ENCODE results near the gene SLC9A7.

SLC9A7 gene

GRCh38 chrX:46602468-46603102, 156.3 kb downstream of the SLC9A7 start:
- H3K27ac ChIP-seq (ENCODE audit: insufficient read depth in 1 of 2, low read depth in 1 of 2, low read length in 2 of 2, poor library complexity in 1 of 2, severe bottlenecking in 2 of 2), result no peak overlapping the region
- H3K36me3 ChIP-seq (ENCODE audit: control insufficient read depth in 4 of 4, insufficient read depth in 4 of 4, low read length in 3 of 4), result peaks cover 3 to 33% (median 10%) of the 10 kb centered on the region in 4 experiments
- no peak overlapping the region for H3K4me3 ChIP-seq (ENCODE audit: control insufficient read depth in 1 of 7, extremely low read depth in 1 of 7, insufficient read depth in 4 of 7, low read depth in 2 of 7, low read length in 6 of 7)
- DNase-seq, result no peak
- peaks cover 0 to 6% (median 0%) of the 10 kb centered on the region in 5 experiments for H3K27me3 ChIP-seq (replicated peaks in 2 of 5; ENCODE audit: control insufficient read depth in 4 of 5, insufficient read depth in 5 of 5, low read length in 4 of 5)
- H3K4me1 ChIP-seq (ENCODE audit: control extremely low read depth in 1 of 4, control insufficient read depth in 4 of 4, insufficient read depth in 4 of 4, low read length in 3 of 4), result peaks cover 0 to 3% (median 0%) of the 10 kb centered on the region in 4 experiments
- ChIA-PET POLR2A (no interaction called here), CTCF (interaction anchor here (1.7 kb wide), 1 partner anchor 10 kb away, joined by 4 read pairs; no protein-coding TSS in a partner anchor)
- WGBS (ENCODE audit: insufficient coverage), result 90% methylated on average over 6 of the region's 6 CpGs
- no peaks in the 10 kb centered on the region for H3K9me3 ChIP-seq (ENCODE audit: control extremely low read depth in 1 of 5, control insufficient read depth in 4 of 5, insufficient read depth in 2 of 5, low read depth in 1 of 5, low read length in 4 of 5)

GRCh38 chrX:46601283-46601682, 157.6 kb downstream of the SLC9A7 start:
- Histone ChIP-seq H3K4me3 (ENCODE audit: control insufficient read depth in 1 of 7, extremely low read depth in 1 of 7, insufficient read depth in 4 of 7, low read depth in 2 of 7, low read length in 6 of 7) (no peak overlapping the region), H3K36me3 (ENCODE audit: control insufficient read depth in 4 of 4, insufficient read depth in 4 of 4, low read length in 3 of 4) (peaks cover 3 to 23% (median 10%) of the 10 kb centered on the region in 4 experiments), H3K4me1 (ENCODE audit: control extremely low read depth in 1 of 4, control insufficient read depth in 4 of 4, insufficient read depth in 4 of 4, low read length in 3 of 4) (peaks cover 0 to 4% (median 0%) of the 10 kb centered on the region in 4 experiments), H3K27ac (ENCODE audit: insufficient read depth in 1 of 2, low read depth in 1 of 2, low read length in 2 of 2, poor library complexity in 1 of 2, severe bottlenecking in 2 of 2) (no peak overlapping the region), H3K9me3 (ENCODE audit: control extremely low read depth in 1 of 5, control insufficient read depth in 4 of 5, insufficient read depth in 2 of 5, low read depth in 1 of 5, low read length in 4 of 5) (no peaks in the 10 kb centered on the region), H3K27me3 (replicated peaks in 2 of 5; ENCODE audit: control insufficient read depth in 4 of 5, insufficient read depth in 5 of 5, low read length in 4 of 5) (peaks cover 0 to 8% (median 0%) of the 10 kb centered on the region in 5 experiments)
- ChIA-PET POLR2A (no interaction called here), CTCF (interaction anchor here (1.7 kb wide), 1 partner anchor 8 kb away, joined by 4 read pairs; no protein-coding TSS in a partner anchor)
- DNase-seq, result no peak
- WGBS (ENCODE audit: insufficient coverage), result 86% methylated on average over 5 of the region's 6 CpGs

- no peaks in the 10 kb centered on the region for H3K9me3 ChIP-seq (ENCODE audit: control extremely low read depth in 1 of 5, control insufficient read depth in 4 of 5, insufficient read depth in 2 of 5, low read depth in 1 of 5, low read length in 4 of 5)
- H3K36me3 ChIP-seq (ENCODE audit: control insufficient read depth in 4 of 4, insufficient read depth in 4 of 4, low read length in 3 of 4), result peaks cover 3 to 23% (median 10%) of the 10 kb centered on the region in 4 experiments
- DNase-seq, result no peak
- H3K27me3 ChIP-seq (replicated peaks in 2 of 5; ENCODE audit: control insufficient read depth in 4 of 5, insufficient read depth in 5 of 5, low read length in 4 of 5), result peaks cover 0 to 6% (median 0%) of the 10 kb centered on the region in 5 experiments
- H3K4me1 ChIP-seq (ENCODE audit: control extremely low read depth in 1 of 4, control insufficient read depth in 4 of 4, insufficient read depth in 4 of 4, low read length in 3 of 4), result peaks cover 0 to 4% (median 0%) of the 10 kb centered on the region in 4 experiments
- no CpG with 5 or more reads among the region's 1 CpG for WGBS (ENCODE audit: insufficient coverage)
- ChIA-PET CTCF (interaction anchor here (0.6 to 1.6 kb wide), 3 partner anchors 11 to 40 kb away, joined by 3 to 9 read pairs (median 4); no protein-coding TSS in a partner anchor), POLR2A (no interaction called here)
- H3K4me3 ChIP-seq (ENCODE audit: control insufficient read depth in 1 of 7, extremely low read depth in 1 of 7, insufficient read depth in 4 of 7, low read depth in 2 of 7, low read length in 6 of 7), result no peak overlapping the region
- no peak overlapping the region for H3K27ac ChIP-seq (ENCODE audit: insufficient read depth in 1 of 2, low read depth in 1 of 2, low read length in 2 of 2, poor library complexity in 1 of 2, severe bottlenecking in 2 of 2)
Measured at GRCh38 chrX:46599051-46599560, 159.8 kb downstream of the SLC9A7 start.

- H3K4me1 ChIP-seq (ENCODE audit: control extremely low read depth in 1 of 4, control insufficient read depth in 4 of 4, insufficient read depth in 4 of 4, low read length in 3 of 4), result peaks cover 0 to 4% (median 0%) of the 10 kb centered on the region in 4 experiments
- H3K4me3 ChIP-seq (ENCODE audit: control insufficient read depth in 1 of 7, extremely low read depth in 1 of 7, insufficient read depth in 4 of 7, low read depth in 2 of 7, low read length in 6 of 7), result no peak overlapping the region
- 64% methylated on average over 5 of the region's 6 CpGs for WGBS (ENCODE audit: insufficient coverage)
- DNase-seq, result no peak
- H3K9me3 ChIP-seq (ENCODE audit: control extremely low read depth in 1 of 5, control insufficient read depth in 4 of 5, insufficient read depth in 2 of 5, low read depth in 1 of 5, low read length in 4 of 5), result no peaks in the 10 kb centered on the region
- H3K27ac ChIP-seq (ENCODE audit: insufficient read depth in 1 of 2, low read depth in 1 of 2, low read length in 2 of 2, poor library complexity in 1 of 2, severe bottlenecking in 2 of 2), result no peak overlapping the region
- H3K27me3 ChIP-seq (replicated peaks in 2 of 5; ENCODE audit: control insufficient read depth in 4 of 5, insufficient read depth in 5 of 5, low read length in 4 of 5), result peaks cover 0 to 6% (median 0%) of the 10 kb centered on the region in 5 experiments
- peaks cover 0 to 21% (median 8%) of the 10 kb centered on the region in 4 experiments for H3K36me3 ChIP-seq (ENCODE audit: control insufficient read depth in 4 of 4, insufficient read depth in 4 of 4, low read length in 3 of 4)
- ChIA-PET POLR2A (interaction anchor here (0.9 kb wide), 1 partner anchor 11 kb away, joined by 6 read pairs; no protein-coding TSS in a partner anchor), CTCF (interaction anchor here (0.6 to 1.6 kb wide), 3 partner anchors 8 to 21 kb away, joined by 3 to 9 read pairs (median 3); no protein-coding TSS in a partner anchor)
Measured at GRCh38 chrX:46597771-46598170, 161.1 kb downstream of the SLC9A7 start.

- DNase-seq, result no peak
- Histone ChIP-seq H3K36me3 (ENCODE audit: control insufficient read depth in 4 of 4, insufficient read depth in 4 of 4, low read length in 3 of 4) (peaks cover 0 to 16% (median 8%) of the 10 kb centered on the region in 4 experiments), H3K27me3 (replicated peaks in 2 of 5; ENCODE audit: control insufficient read depth in 4 of 5, insufficient read depth in 5 of 5, low read length in 4 of 5) (peaks cover 0 to 6% (median 0%) of the 10 kb centered on the region in 5 experiments), H3K4me1 (ENCODE audit: control extremely low read depth in 1 of 4, control insufficient read depth in 4 of 4, insufficient read depth in 4 of 4, low read length in 3 of 4) (peaks cover 0 to 4% (median 0%) of the 10 kb centered on the region in 4 experiments), H3K4me3 (ENCODE audit: control insufficient read depth in 1 of 7, extremely low read depth in 1 of 7, insufficient read depth in 4 of 7, low read depth in 2 of 7, low read length in 6 of 7) (no peak overlapping the region), H3K9me3 (ENCODE audit: control extremely low read depth in 1 of 5, control insufficient read depth in 4 of 5, insufficient read depth in 2 of 5, low read depth in 1 of 5, low read length in 4 of 5) (no peaks in the 10 kb centered on the region), H3K27ac (ENCODE audit: insufficient read depth in 1 of 2, low read depth in 1 of 2, low read length in 2 of 2, poor library complexity in 1 of 2, severe bottlenecking in 2 of 2) (no peak overlapping the region)
- 90% methylated on average over 2 of the region's 8 CpGs for WGBS (ENCODE audit: insufficient coverage)
- POLR2A ChIA-PET, result interaction anchor here (0.9 kb wide), 1 partner anchor 11 kb away, joined by 6 read pairs; no protein-coding TSS in a partner anchor
- CTCF ChIA-PET, result interaction anchor here (1.6 kb wide), 1 partner anchor 21 kb away, joined by 3 read pairs; no protein-coding TSS in a partner anchor
Measured at GRCh38 chrX:46597208-46597607, 161.7 kb downstream of the SLC9A7 start.

- WGBS (ENCODE audit: insufficient coverage), result 67% methylated on average over 1 of the region's 1 CpG
- Histone ChIP-seq H3K9me3 (ENCODE audit: control extremely low read depth in 1 of 5, control insufficient read depth in 4 of 5, insufficient read depth in 2 of 5, low read depth in 1 of 5, low read length in 4 of 5) (no peaks in the 10 kb centered on the region), H3K36me3 (ENCODE audit: control insufficient read depth in 4 of 4, insufficient read depth in 4 of 4, low read length in 3 of 4) (peaks cover 0 to 3% (median 1%) of the 10 kb centered on the region in 4 experiments), H3K4me3 (ENCODE audit: control insufficient read depth in 1 of 7, extremely low read depth in 1 of 7, insufficient read depth in 4 of 7, low read depth in 2 of 7, low read length in 6 of 7) (no peak overlapping the region), H3K27me3 (replicated peaks in 2 of 5; ENCODE audit: control insufficient read depth in 4 of 5, insufficient read depth in 5 of 5, low read length in 4 of 5) (peaks cover 0 to 5% (median 0%) of the 10 kb centered on the region in 5 experiments), H3K4me1 (ENCODE audit: control extremely low read depth in 1 of 4, control insufficient read depth in 4 of 4, insufficient read depth in 4 of 4, low read length in 3 of 4) (peaks cover 0 to 4% (median 0%) of the 10 kb centered on the region in 4 experiments), H3K27ac (ENCODE audit: insufficient read depth in 1 of 2, low read depth in 1 of 2, low read length in 2 of 2, poor library complexity in 1 of 2, severe bottlenecking in 2 of 2) (no peak overlapping the region)
- CTCF ChIA-PET, result no interaction called here
- POLR2A ChIA-PET, result interaction anchor here (0.7 kb wide), 1 partner anchor 467 kb away, joined by 3 read pairs; no protein-coding TSS in a partner anchor
- DNase-seq, result no peak
Measured at GRCh38 chrX:46595084-46595483, 163.8 kb downstream of the SLC9A7 start.
